IPS-11a (cell line): Measurements from ENCODE around the gene PIK3C2G.

Source experiments
- H3K4me3 ChIP-seq: one replicate; pipeline ENCODE4 v1.5.1; 2013; ENCODE audit warnings: low read depth, low read length, control low read depth

The PIK3C2G gene

GRCh38 chr12:18551701-18552100 lies 290.4 kb downstream of the PIK3C2G start:
- no peak overlapping the region for H3K4me3 ChIP-seq

GRCh38 chr12:18552829-18553228 lies 291.5 kb downstream of the PIK3C2G start:
- H3K4me3 ChIP-seq, result no peak overlapping the region

GRCh38 chr12:18556161-18556560 lies 294.8 kb downstream of the PIK3C2G start:
- no peak overlapping the region for H3K4me3 ChIP-seq

GRCh38 chr12:18559242-18559641 lies 297.9 kb downstream of the PIK3C2G start:
- H3K4me3 ChIP-seq, result no peak overlapping the region

GRCh38 chr12:18562531-18562930 lies 301.2 kb downstream of the PIK3C2G start:
- no peak overlapping the region for H3K4me3 ChIP-seq

GRCh38 chr12:18564306-18564705 lies 303.0 kb downstream of the PIK3C2G start:
- H3K4me3 ChIP-seq, result no peak overlapping the region

GRCh38 chr12:18567787-18568186 lies 306.5 kb downstream of the PIK3C2G start:
- H3K4me3 ChIP-seq, result no peak overlapping the region

GRCh38 chr12:18570543-18570942 lies 309.2 kb downstream of the PIK3C2G start:
- no peak overlapping the region for H3K4me3 ChIP-seq

GRCh38 chr12:18576104-18576626 lies 314.8 kb downstream of the PIK3C2G start:
- no peak overlapping the region for H3K4me3 ChIP-seq

- H3K4me3 ChIP-seq, result no peak overlapping the region
These were observed 315.3 kb downstream of the PIK3C2G start for GRCh38 chr12:18576648-18577047.

- H3K4me3 ChIP-seq, result no peak overlapping the region
These were observed 316.9 kb downstream of the PIK3C2G start for GRCh38 chr12:18578191-18578590.

GRCh38 chr12:18580291-18580690 lies 319.0 kb downstream of the PIK3C2G start:
- no peak overlapping the region for H3K4me3 ChIP-seq

- H3K4me3 ChIP-seq, result no peak overlapping the region
These were observed 319.4 kb downstream of the PIK3C2G start for GRCh38 chr12:18580706-18581105.

- H3K4me3 ChIP-seq, result no peak overlapping the region
These were observed 320.1 kb downstream of the PIK3C2G start for GRCh38 chr12:18581232-18581962.

GRCh38 chr12:18583655-18584054 lies 322.3 kb downstream of the PIK3C2G start:
- no peak overlapping the region for H3K4me3 ChIP-seq

GRCh38 chr12:18586581-18586980 lies 325.3 kb downstream of the PIK3C2G start:
- no peak overlapping the region for H3K4me3 ChIP-seq

GRCh38 chr12:18589316-18589715 lies 328.0 kb downstream of the PIK3C2G start:
- no peak overlapping the region for H3K4me3 ChIP-seq

- H3K4me3 ChIP-seq, result no peak overlapping the region
These were observed 330.2 kb downstream of the PIK3C2G start for GRCh38 chr12:18591473-18591872.

GRCh38 chr12:18595412-18595811 lies 334.1 kb downstream of the PIK3C2G start:
- H3K4me3 ChIP-seq, result no peak overlapping the region

- H3K4me3 ChIP-seq, result no peak overlapping the region
These were observed 340.6 kb downstream of the PIK3C2G start for GRCh38 chr12:18601962-18602361.

GRCh38 chr12:18612971-18613370 lies 351.7 kb downstream of the PIK3C2G start:
- no peak overlapping the region for H3K4me3 ChIP-seq

- H3K4me3 ChIP-seq, result no peak overlapping the region
These were observed 359.7 kb downstream of the PIK3C2G start for GRCh38 chr12:18620986-18621385.

GRCh38 chr12:18629445-18629844 lies 368.1 kb downstream of the PIK3C2G start:
- no peak overlapping the region for H3K4me3 ChIP-seq
